Endothelial cell of umbilical vein (primary cell): ENCODE data around the gene MUC5AC. TPM values are rescaled to one million over a fixed set of nuclear protein-coding genes. Genes with fewer than 3 reads are reported as not detected.

Source experiments
- BruUV-seq: library from RNA; stranded (reverse); fragments of 400-500 nt; replicated peaks from 2 replicates; lab custom pipeline; 2021; lab: Mats Ljungman, UMichigan
- CTCF ChIA-PET: fragments of 300-600, 350-600 bp; sonication (Branson Sonifier 250); formaldehyde crosslinking; loops from one replicate; lab custom pipeline; 2021; ENCODE audit warnings: antibody characterized with exemption, inconsistent platforms; lab: Charles Lee
- POLR2A ChIA-PET: fragments of 300-600, 350-600 bp; sonication (Branson Sonifier 250); formaldehyde crosslinking; loops from one replicate; lab custom pipeline; 2021; ENCODE audit warnings: antibody characterized with exemption, inconsistent platforms; lab: Charles Lee
- DNase-seq: peaks from one replicate; pipeline ENCODE4 v3.0.0-alpha.2; 2011; ENCODE audit warnings: low read depth, low spot score
- FAIRE-seq: peaks from 2 replicates; lab custom pipeline; 2011; peaks lifted over from hg19 to GRCh38; lab: Jason Lieb, UNC
- H2AFZ ChIP-seq: 2 replicates; pipeline ENCODE4 v1.6.0; 2012; ENCODE audit warnings: low read depth, low read length, control low read depth, inconsistent platforms
- H3K27ac ChIP-seq: 2 replicates; pipeline ENCODE4 v1.5.1; 2011; ENCODE audit warnings: low read depth, mild to moderate bottlenecking, control low read depth, low read length, moderate library complexity; ENCODE audit not compliant: insufficient read depth
- H3K27me3 ChIP-seq, 2 experiments: 2 replicates each; pipeline versions ENCODE4 v1.6.0 to v1.6.1; 2011; ENCODE audit warnings: low read length in 2 of 2, mixed read lengths in 1 of 2; ENCODE audit not compliant: control insufficient read depth in 2 of 2, insufficient read depth in 2 of 2
- H3K36me3 ChIP-seq, 2 experiments: 2 replicates in 1 of 2; 3 replicates in 1 of 2; pipeline ENCODE4 v1.5.1; 2011; ENCODE audit warnings: low read length in 2 of 2, mild to moderate bottlenecking in 1 of 2, moderate library complexity in 1 of 2; ENCODE audit not compliant: control insufficient read depth in 2 of 2, insufficient read depth in 2 of 2; ENCODE audit errors: extremely low read depth in 1 of 2
- H3K4me1 ChIP-seq: 3 replicates; pipeline ENCODE4 v1.5.1; 2011; ENCODE audit warnings: mild to moderate bottlenecking, low read length; ENCODE audit not compliant: control insufficient read depth, insufficient read depth; ENCODE audit errors: extremely low read depth
- H3K4me2 ChIP-seq: 2 replicates; pipeline ENCODE4 v1.6.1; 2011; ENCODE audit warnings: low read length, control low read depth, mixed read lengths; ENCODE audit not compliant: insufficient read depth
- H3K4me3 ChIP-seq, 3 experiments: fragments of 200-600 bp in 1 of 3; sonication (generic), shearing (Covaris generic) in 1 of 3; replicated peaks in 1 of 3; 2 replicates each; pipeline ENCODE4 v1.5.1; 2011 to 2016; ENCODE audit warnings: control low read depth in 3 of 3, low read length in 3 of 3, mild to moderate bottlenecking in 2 of 3, inconsistent platforms in 1 of 3, low read depth in 1 of 3, moderate library complexity in 1 of 3; ENCODE audit not compliant: insufficient read depth in 1 of 3
- H3K79me2 ChIP-seq: 2 replicates; pipeline ENCODE4 v1.6.0; 2012; ENCODE audit warnings: low read length, inconsistent platforms; ENCODE audit not compliant: control insufficient read depth, insufficient read depth
- H3K9ac ChIP-seq: replicated peaks from 2 replicates; pipeline ENCODE3; 2011; ENCODE audit warnings: low read length, control low read depth; ENCODE audit not compliant: insufficient read depth; ENCODE audit errors: extremely low read depth
- H3K9me1 ChIP-seq: replicated peaks from 3 replicates; pipeline ENCODE4 v1.6.0; 2011; ENCODE audit warnings: mild to moderate bottlenecking, low read length; ENCODE audit not compliant: control insufficient read depth, insufficient read depth; ENCODE audit errors: extremely low read depth
- H3K9me3 ChIP-seq: replicated peaks from 2 replicates; pipeline ENCODE4 v1.5.1; 2012; ENCODE audit warnings: low read length, inconsistent platforms; ENCODE audit not compliant: control insufficient read depth, insufficient read depth
- H4K20me1 ChIP-seq: replicated peaks from 2 replicates; pipeline ENCODE3; 2011; ENCODE audit warnings: mild to moderate bottlenecking, low read length; ENCODE audit not compliant: control insufficient read depth, insufficient read depth; ENCODE audit errors: extremely low read depth
- CTCF ChIP-seq, 2 donors: IDR thresholded peaks; 1 replicate in 1 of 2; 2 replicates in 1 of 2; pipeline ENCODE4 v1.5.1; 2011; ENCODE audit warnings: low read length in 2 of 2, mild to moderate bottlenecking in 2 of 2, moderate library complexity in 2 of 2, control low read depth in 1 of 2, inconsistent platforms in 1 of 2, low read depth in 1 of 2; ENCODE audit not compliant: insufficient read depth in 1 of 2; ENCODE audit errors: extremely low read depth in 1 of 2
- EZH2 ChIP-seq: IDR thresholded peaks from 2 replicates; pipeline ENCODE4 v1.6.1; 2012; ENCODE audit warnings: borderline replicate concordance, low read depth, mild to moderate bottlenecking, moderate library complexity, low read length, inconsistent platforms; ENCODE audit not compliant: severe bottlenecking
- FOS ChIP-seq: IDR thresholded peaks from 2 replicates; pipeline ENCODE4 v1.6.1; 2011; ENCODE audit warnings: mild to moderate bottlenecking, low read length, moderate library complexity, borderline replicate concordance; ENCODE audit not compliant: insufficient read depth
- GATA2 ChIP-seq: IDR thresholded peaks from 2 replicates; pipeline ENCODE4 v1.7.0; 2011; ENCODE audit warnings: low read depth, mild to moderate bottlenecking, moderate library complexity, mixed read lengths, low read length; ENCODE audit not compliant: insufficient read length, insufficient read depth
- JUN ChIP-seq: IDR thresholded peaks from 2 replicates; pipeline ENCODE4 v1.6.1; 2011; ENCODE audit warnings: borderline replicate concordance, low read depth; ENCODE audit not compliant: insufficient read length, insufficient read depth
- MAX ChIP-seq: IDR thresholded peaks from 2 replicates; pipeline ENCODE4 v1.6.1; 2011; ENCODE audit not compliant: insufficient read depth, insufficient read length
- MYC ChIP-seq: IDR thresholded peaks from one replicate; pipeline ENCODE4 v1.6.1; 2011; ENCODE audit warnings: mild to moderate bottlenecking, low read depth, low read length
- POLR2A ChIP-seq: IDR thresholded peaks from 2 replicates; pipeline ENCODE4 v1.6.1; 2012; ENCODE audit warnings: low read depth, mild to moderate bottlenecking, control low read depth, low read length
- POLR2AphosphoS5 ChIP-seq: IDR thresholded peaks from 2 replicates; pipeline ENCODE4 v1.6.1; 2012; ENCODE audit warnings: low read depth, mild to moderate bottlenecking, control low read depth, low read length, moderate library complexity; ENCODE audit not compliant: insufficient read depth
- dilution Hi-C: fragments of 300-500 bp; cut with MboI; formaldehyde crosslinking; loops from one replicate; pipeline ENCODE4 v1.15.0; 2019; ENCODE audit warnings: low sequenced_read_pairs; ENCODE audit not compliant: extremely low pct_ligation_motif_present
- intact Hi-C: fragments of 100-400 bp; cut with micrococcal nuclease; formaldehyde crosslinking; loops from one replicate; pipeline ENCODE4 v1.10.0; 2022
- polyA plus RNA-seq, 4 experiments: library from polyadenylated mRNA; depleted of rRNA in 3 of 4; stranded (reverse) in 3 of 4; unstranded in 1 of 4; fragments of >200 nt; gene quantifications; 2 replicates each; pipeline versions ENCODE4 v1.2.1 to v1.2.3, GENCODE V29; 2011 to 2012; ENCODE audit warnings: missing spikeins in 1 of 4
- total RNA-seq: library from RNA; stranded (reverse); gene quantifications from 2 replicates; pipeline ENCODE4 v1.2.3, GENCODE V29; 2021

The MUC5AC gene
- total and polyA plus RNA-seq, 2 donors (not counting 3 experiments of a cell fraction or from before 2014, with no cell fraction given): not detected

GRCh38 chr11:1163321-1163910, 5.7 kb downstream of the MUC5AC start:
- Histone ChIP-seq H3K9me1 (no peaks in the 10 kb centered on the region), H4K20me1 (no peaks in the 10 kb centered on the region), H3K4me1 (no peaks in the 10 kb centered on the region), H3K36me3 (no peaks in the 10 kb centered on the region), H3K4me3 (no peak overlapping the region), H3K27me3 (no peaks in the 10 kb centered on the region), H3K4me2 (no peak overlapping the region), H2AFZ (no peak overlapping the region), H3K9ac (no peak overlapping the region), H3K27ac (no peak overlapping the region), H3K9me3 (no peaks in the 10 kb centered on the region), H3K79me2 (no peaks in the 10 kb centered on the region)
- CTCF ChIA-PET: no interaction called here
- BruUV-seq: no TSS peak
- TF ChIP-seq EZH2 (no peak), MAX (no peak), GATA2 (no peak), POLR2A (no peak)
- POLR2A ChIA-PET: no interaction called here
- DNase-seq (no peak), FAIRE-seq (no peak)
- intact Hi-C loops (no loop called here), dilution Hi-C loops (no loop called here)

GRCh38 chr11:1163911-1164735, 6.4 kb downstream of the MUC5AC start:
- ChIA-PET POLR2A (no interaction called here), CTCF (no interaction called here)
- FAIRE-seq (no peak), DNase-seq (no peak)
- Histone ChIP-seq H3K36me3 (no peaks in the 10 kb centered on the region), H4K20me1 (no peaks in the 10 kb centered on the region), H3K9me3 (no peaks in the 10 kb centered on the region), H3K9me1 (no peaks in the 10 kb centered on the region), H3K4me1 (no peaks in the 10 kb centered on the region), H3K27ac (no peak overlapping the region), H3K79me2 (no peaks in the 10 kb centered on the region), H3K27me3 (no peaks in the 10 kb centered on the region), H2AFZ (no peak overlapping the region), H3K9ac (no peak overlapping the region), H3K4me3 (no peak overlapping the region), H3K4me2 (no peak overlapping the region)
- TF ChIP-seq GATA2 (no peak), MYC (no peak), FOS (no peak), CTCF (IDR thresholded peaks at IDR 0.05; ENCODE audit: extremely low read depth in 1 of 2, insufficient read depth in 1 of 2, low read depth in 1 of 2, low read length in 2 of 2) (no peak), MAX (no peak), POLR2A (no peak), JUN (no peak), POLR2AphosphoS5 (no peak), EZH2 (no peak)
- intact Hi-C loops (no loop called here), dilution Hi-C loops (no loop called here)
- BruUV-seq: no TSS peak
